Activated CD4-positive, alpha-beta T cell treated with anti-CD3 and anti-CD28 coated beads for 24 hours (primary cell): ENCODE data around the gene MAML2.

ENCODE experiments used
- DNase-seq, 2 donors: peaks; one replicate each; pipeline ENCODE4 v3.0.0-alpha.2; 2020; ENCODE audit warnings: low read depth in 2 of 2

Gene MAML2

GRCh38 chr11:95964281-95964680 lies 378.7 kb downstream of the MAML2 start:
- DNase-seq: no peak

GRCh38 chr11:95961758-95962157 lies 381.2 kb downstream of the MAML2 start:
- DNase-seq: no peak

- DNase-seq: no peak
Observed at GRCh38 chr11:95950905-95951304, 392.1 kb downstream of the MAML2 start.

- DNase-seq: no peak
Observed at GRCh38 chr11:95948637-95949036, 394.4 kb downstream of the MAML2 start.

GRCh38 chr11:95944623-95945022 lies 398.4 kb downstream of the MAML2 start:
- DNase-seq: no peak

GRCh38 chr11:95943546-95943945 lies 399.4 kb downstream of the MAML2 start:
- DNase-seq: no peak

GRCh38 chr11:95939091-95939490 lies 403.9 kb downstream of the MAML2 start:
- no peak for DNase-seq

GRCh38 chr11:95937358-95937757 lies 405.6 kb downstream of the MAML2 start:
- DNase-seq: no peak

- no peak for DNase-seq
Observed at GRCh38 chr11:95933594-95933993, 409.4 kb downstream of the MAML2 start.

GRCh38 chr11:95931916-95932315 lies 411.1 kb downstream of the MAML2 start:
- no peak for DNase-seq

GRCh38 chr11:95930948-95931347 lies 412.0 kb downstream of the MAML2 start:
- DNase-seq: no peak

- DNase-seq: no peak
Observed at GRCh38 chr11:95926726-95927125, 416.3 kb downstream of the MAML2 start.
